GM20000 (cell line): ENCODE measurements around the gene MYO18B.
A peak's percentile ranks its signal among the peaks of the same experiment; 100 is the strongest.

Experiments used
- DNase-seq: peaks from one replicate; pipeline ENCODE4 v3.0.0; 2012; ENCODE audit warnings: low spot score
- TF ChIP-seq, protein P1 (sequence below): IDR thresholded peaks from 2 replicates; pipeline ENCODE4 v1.5.1; 2012; ENCODE audit warnings: mild to moderate bottlenecking, control low read depth; ENCODE audit errors: extremely low read depth, missing control alignments

MYO18B gene

GRCh38 chr22:25884121-25884520 is 142.1 kb downstream of the MYO18B start:
- TF ChIP-seq, protein P1, sequence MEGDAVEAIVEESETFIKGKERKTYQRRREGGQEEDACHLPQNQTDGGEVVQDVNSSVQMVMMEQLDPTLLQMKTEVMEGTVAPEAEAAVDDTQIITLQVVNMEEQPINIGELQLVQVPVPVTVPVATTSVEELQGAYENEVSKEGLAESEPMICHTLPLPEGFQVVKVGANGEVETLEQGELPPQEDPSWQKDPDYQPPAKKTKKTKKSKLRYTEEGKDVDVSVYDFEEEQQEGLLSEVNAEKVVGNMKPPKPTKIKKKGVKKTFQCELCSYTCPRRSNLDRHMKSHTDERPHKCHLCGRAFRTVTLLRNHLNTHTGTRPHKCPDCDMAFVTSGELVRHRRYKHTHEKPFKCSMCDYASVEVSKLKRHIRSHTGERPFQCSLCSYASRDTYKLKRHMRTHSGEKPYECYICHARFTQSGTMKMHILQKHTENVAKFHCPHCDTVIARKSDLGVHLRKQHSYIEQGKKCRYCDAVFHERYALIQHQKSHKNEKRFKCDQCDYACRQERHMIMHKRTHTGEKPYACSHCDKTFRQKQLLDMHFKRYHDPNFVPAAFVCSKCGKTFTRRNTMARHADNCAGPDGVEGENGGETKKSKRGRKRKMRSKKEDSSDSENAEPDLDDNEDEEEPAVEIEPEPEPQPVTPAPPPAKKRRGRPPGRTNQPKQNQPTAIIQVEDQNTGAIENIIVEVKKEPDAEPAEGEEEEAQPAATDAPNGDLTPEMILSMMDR, result no peak
- no peak for DNase-seq

DNA sequence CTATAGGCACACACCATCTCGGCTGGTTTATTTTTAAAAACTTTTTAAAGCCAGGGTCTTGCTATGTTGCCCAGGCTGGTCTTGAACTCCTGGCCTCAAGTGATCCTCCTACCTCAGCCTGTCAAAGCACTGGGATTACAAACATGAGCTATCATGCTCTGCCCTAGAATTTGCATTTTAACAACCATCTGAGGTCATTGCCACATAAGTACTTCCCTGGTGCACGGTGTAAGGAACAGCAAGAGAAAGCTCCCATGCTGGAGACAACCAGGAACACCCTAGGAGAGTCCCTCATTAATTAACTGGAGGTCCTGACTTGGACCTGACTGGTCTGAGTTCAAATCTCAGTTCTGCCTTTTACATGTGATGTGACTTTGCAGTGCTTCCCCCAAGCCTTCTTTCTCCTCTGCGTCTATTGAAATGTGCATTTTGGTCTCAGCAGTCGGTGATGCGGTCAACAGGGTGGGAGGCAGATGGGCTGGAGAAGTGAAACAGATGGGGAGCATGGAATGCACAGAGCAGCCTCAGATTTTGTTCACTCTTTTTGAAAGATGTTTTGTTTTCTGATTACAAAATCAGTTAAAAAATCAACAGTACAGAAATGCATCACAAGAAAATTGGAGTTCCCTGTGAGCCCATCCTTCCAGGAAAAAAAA is 146.5 kb downstream of the MYO18B start:
- TF ChIP-seq, protein P1, result no peak
- DNase-seq, result no peak

DNA sequence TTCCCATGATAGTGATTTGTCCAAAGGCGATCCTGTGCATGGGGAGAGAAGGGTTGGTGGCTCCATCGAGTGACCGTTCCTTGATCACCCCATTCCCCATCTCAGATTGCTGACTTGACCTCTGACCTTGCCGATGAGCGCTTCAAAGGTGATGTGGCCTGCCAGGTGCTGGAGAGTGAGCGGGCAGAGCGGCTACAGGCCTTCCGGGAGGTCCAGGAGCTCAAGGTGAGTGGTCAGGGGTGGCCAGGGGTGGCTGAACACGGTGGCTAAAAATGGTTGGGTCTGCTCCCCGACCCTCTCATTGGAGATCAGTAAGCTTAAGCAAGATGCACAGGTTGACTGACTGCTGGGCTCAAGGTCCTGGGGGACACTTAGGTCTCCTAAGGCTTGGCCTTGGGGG is 148.7 kb downstream of the MYO18B start:
- DNase-seq, result no peak
- TF ChIP-seq, protein P1, result no peak

DNA sequence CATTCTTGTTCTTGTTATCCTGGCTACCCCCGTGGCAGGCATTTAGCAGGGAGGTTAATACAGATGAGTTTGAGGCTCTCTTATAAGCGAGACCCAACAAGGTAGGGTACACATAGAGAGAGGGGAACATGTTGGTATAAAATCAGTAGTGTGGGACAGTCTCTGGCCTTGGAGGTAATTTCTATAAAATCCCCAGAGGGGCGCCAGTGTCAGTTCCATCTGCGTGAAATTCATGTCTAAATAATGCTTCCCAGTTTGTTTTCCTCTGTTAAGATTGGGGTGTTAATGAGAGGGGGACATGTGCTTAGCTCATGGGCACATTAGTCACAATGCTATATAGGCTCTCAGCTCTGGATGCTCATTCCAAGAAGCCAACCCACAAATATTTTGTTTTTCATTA is 150.7 kb downstream of the MYO18B start:
- no peak for DNase-seq
- TF ChIP-seq, protein P1, result no peak

DNA sequence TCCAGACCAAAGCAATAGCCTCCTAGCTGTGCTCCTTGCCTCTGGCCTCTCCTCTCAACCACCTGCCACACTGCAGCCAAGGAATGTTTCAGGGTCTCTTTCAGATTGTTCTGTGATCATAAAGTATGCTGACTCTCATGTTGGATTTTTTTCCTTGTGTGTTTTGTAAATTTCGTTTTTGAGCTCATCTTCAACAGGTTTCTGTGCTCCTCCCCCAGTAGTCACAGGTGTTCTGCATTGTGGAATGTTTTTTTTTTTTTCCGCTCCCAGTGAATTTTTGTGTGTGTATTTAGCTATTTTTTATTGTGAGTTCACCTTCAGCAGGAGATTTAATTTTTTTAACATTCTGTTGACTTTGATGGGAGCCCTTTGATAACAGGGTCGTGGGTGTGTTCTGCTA is 153.7 kb downstream of the MYO18B start:
- TF ChIP-seq, protein P1, result no peak

GRCh38 chr22:25896098-25896497 is 154.1 kb downstream of the MYO18B start:
- DNase-seq, result peak; percentile 16
- TF ChIP-seq, protein P1, result no peak

More for the DNA sequence above, 153.7 kb downstream of the MYO18B start:
- DNase-seq, result no peak

GRCh38 chr22:25896592-25896991 is 154.6 kb downstream of the MYO18B start:
- TF ChIP-seq, protein P1, result no peak
- no peak for DNase-seq
